Measurements from ENCODE around the gene CIC. TPM values are rescaled to one million over a fixed set of nuclear protein-coding genes. Genes with fewer than 3 reads are reported as not detected.

The CIC gene
- polyA plus RNA-seq, 1 donor (not counting 4 experiments of a cell fraction or from before 2014, with no cell fraction given) = 3.1 TPM

DNA sequence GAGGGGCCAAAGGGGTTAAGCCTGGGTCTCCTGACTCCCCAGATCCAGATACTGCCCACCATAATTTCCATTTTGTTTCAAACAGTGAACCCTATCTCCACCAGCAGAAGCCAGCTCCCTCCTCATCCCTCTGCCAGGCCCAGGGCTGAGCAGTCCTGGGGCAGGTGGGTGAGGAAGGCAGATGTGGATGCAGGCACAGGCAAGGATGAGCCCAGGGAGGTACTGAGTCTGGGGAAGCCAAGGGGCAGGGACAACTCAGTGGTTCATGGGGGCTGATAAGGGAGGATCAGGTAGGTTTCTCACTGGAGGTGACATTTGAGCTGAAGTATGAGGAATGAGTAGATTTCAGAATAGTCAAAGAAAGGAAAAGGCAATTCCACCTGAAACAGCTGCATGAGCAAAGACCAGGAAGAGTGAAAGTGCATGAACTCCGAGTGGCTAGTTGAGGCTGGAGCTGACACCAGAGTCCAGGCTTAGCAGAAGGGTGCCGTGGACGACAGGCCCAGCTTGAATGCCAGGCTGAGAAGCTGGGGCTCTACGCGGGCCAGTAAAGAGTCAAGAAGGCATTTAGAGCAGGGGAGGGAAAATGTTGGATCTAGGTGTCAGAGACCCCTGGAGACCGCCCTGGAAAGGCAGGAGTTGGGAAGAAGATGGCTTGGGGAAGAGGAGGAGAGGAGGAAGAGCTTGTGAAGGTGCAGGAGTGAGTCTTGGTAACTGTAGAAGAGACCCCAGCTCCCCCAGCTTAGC is 10.3 kb downstream of the CIC start:
- Histone ChIP-seq H4K20me1 (ENCODE audit: control insufficient read depth, extremely low read depth, insufficient read depth, low read length) (no peaks in the 10 kb centered on the region), H3K4me3 (ENCODE audit: control insufficient read depth in 2 of 3, extremely low read depth in 1 of 3, insufficient read depth in 2 of 3, low read depth in 1 of 3, low read length in 3 of 3) (peak overlapping the region; percentile 56 to 83 (median 75)), H3K27ac (ENCODE audit: control insufficient read depth, insufficient read depth, low read length) (peak overlapping the region; percentile 72), H3K27me3 (ENCODE audit: control insufficient read depth, extremely low read depth, insufficient read depth, low read length) (no peaks in the 10 kb centered on the region), H3K9me3 (ENCODE audit: control insufficient read depth, low read depth, low read length) (no peaks in the 10 kb centered on the region), H2AFZ (ENCODE audit: control insufficient read depth, low read length) (no peak overlapping the region), H3K79me2 (ENCODE audit: control insufficient read depth, insufficient read depth, low read length) (peaks cover 35% of the 10 kb centered on the region), H3K4me1 (ENCODE audit: control insufficient read depth, extremely low read depth, insufficient read depth, low read length) (peaks cover 72% of the 10 kb centered on the region), H3K36me3 (ENCODE audit: control insufficient read depth in 2 of 2, extremely low read depth in 1 of 2, insufficient read depth in 2 of 2, low read length in 2 of 2) (peaks cover 9 to 30% of the 10 kb centered on the region in 2 experiments), H3K9ac (ENCODE audit: control insufficient read depth, extremely low read depth, insufficient read depth, low read length) (peak overlapping the region; percentile 68), H3K4me2 (ENCODE audit: control insufficient read depth, extremely low read depth, insufficient read depth, low read depth, low read length) (peak overlapping the region; percentile 93), H3K9me1 (ENCODE audit: control insufficient read depth, extremely low read depth, insufficient read depth, low read length) (peaks cover 5% of the 10 kb centered on the region)
- FAIRE-seq (peak; percentile 32), DNase-seq (ENCODE audit: low read depth, low spot score) (no peak)
- no peak for TF ChIP-seq EZH2 (IDR thresholded peaks at IDR 0.05; ENCODE audit: low read length)
- TF ChIP-seq, protein P1, sequence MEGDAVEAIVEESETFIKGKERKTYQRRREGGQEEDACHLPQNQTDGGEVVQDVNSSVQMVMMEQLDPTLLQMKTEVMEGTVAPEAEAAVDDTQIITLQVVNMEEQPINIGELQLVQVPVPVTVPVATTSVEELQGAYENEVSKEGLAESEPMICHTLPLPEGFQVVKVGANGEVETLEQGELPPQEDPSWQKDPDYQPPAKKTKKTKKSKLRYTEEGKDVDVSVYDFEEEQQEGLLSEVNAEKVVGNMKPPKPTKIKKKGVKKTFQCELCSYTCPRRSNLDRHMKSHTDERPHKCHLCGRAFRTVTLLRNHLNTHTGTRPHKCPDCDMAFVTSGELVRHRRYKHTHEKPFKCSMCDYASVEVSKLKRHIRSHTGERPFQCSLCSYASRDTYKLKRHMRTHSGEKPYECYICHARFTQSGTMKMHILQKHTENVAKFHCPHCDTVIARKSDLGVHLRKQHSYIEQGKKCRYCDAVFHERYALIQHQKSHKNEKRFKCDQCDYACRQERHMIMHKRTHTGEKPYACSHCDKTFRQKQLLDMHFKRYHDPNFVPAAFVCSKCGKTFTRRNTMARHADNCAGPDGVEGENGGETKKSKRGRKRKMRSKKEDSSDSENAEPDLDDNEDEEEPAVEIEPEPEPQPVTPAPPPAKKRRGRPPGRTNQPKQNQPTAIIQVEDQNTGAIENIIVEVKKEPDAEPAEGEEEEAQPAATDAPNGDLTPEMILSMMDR (optimal IDR thresholded peaks at IDR 0.05 in 1 of 3, IDR thresholded peaks at IDR 0.05 in 1 of 3, conservative IDR thresholded peaks at IDR 0.05 in 1 of 3; ENCODE audit: extremely low read depth in 1 of 3, insufficient read depth in 2 of 3, low read length in 3 of 3) = no peak
- dilution Hi-C loops (cut with MboI; ENCODE audit: extremely low pct_ligation_motif_present, low sequenced_read_pairs) = no loop called here

GRCh38 chr19:42279902-42280814 is 11.1 kb downstream of the CIC start:
- dilution Hi-C loops (cut with MboI; ENCODE audit: extremely low pct_ligation_motif_present, low sequenced_read_pairs) = no loop called here
- no peaks in the 10 kb centered on the region for H3K9me3 ChIP-seq (ENCODE audit: control insufficient read depth, low read depth, low read length)
- peak overlapping the region; percentile 72 for H3K27ac ChIP-seq (ENCODE audit: control insufficient read depth, insufficient read depth, low read length)
- peak overlapping the region; percentile 93 for H3K4me2 ChIP-seq (ENCODE audit: control insufficient read depth, extremely low read depth, insufficient read depth, low read depth, low read length)
- no peaks in the 10 kb centered on the region for H3K27me3 ChIP-seq (ENCODE audit: control insufficient read depth, extremely low read depth, insufficient read depth, low read length)
- no peaks in the 10 kb centered on the region for H4K20me1 ChIP-seq (ENCODE audit: control insufficient read depth, extremely low read depth, insufficient read depth, low read length)
- peaks cover 34% of the 10 kb centered on the region for H3K79me2 ChIP-seq (ENCODE audit: control insufficient read depth, insufficient read depth, low read length)
- peaks cover 4 to 22% of the 10 kb centered on the region in 2 experiments for H3K36me3 ChIP-seq (ENCODE audit: control insufficient read depth in 2 of 2, extremely low read depth in 1 of 2, insufficient read depth in 2 of 2, low read length in 2 of 2)
- H3K9me1 ChIP-seq (ENCODE audit: control insufficient read depth, extremely low read depth, insufficient read depth, low read length) = peaks cover 5% of the 10 kb centered on the region
- DNase-seq (ENCODE audit: low read depth, low spot score) = peak; percentile 76
- no peak overlapping the region for H2AFZ ChIP-seq (ENCODE audit: control insufficient read depth, low read length)
- peaks cover 74% of the 10 kb centered on the region for H3K4me1 ChIP-seq (ENCODE audit: control insufficient read depth, extremely low read depth, insufficient read depth, low read length)
- TF ChIP-seq EZH2 (IDR thresholded peaks at IDR 0.05; ENCODE audit: low read length) = no peak
- TF ChIP-seq, protein P1 (optimal IDR thresholded peaks at IDR 0.05 in 1 of 3, IDR thresholded peaks at IDR 0.05 in 1 of 3, conservative IDR thresholded peaks at IDR 0.05 in 1 of 3; ENCODE audit: extremely low read depth in 1 of 3, insufficient read depth in 2 of 3, low read length in 3 of 3) = peak; percentile 79 to 94 (median 89)
- peak overlapping the region; percentile 68 for H3K9ac ChIP-seq (ENCODE audit: control insufficient read depth, extremely low read depth, insufficient read depth, low read length)
- H3K4me3 ChIP-seq (ENCODE audit: control insufficient read depth in 2 of 3, extremely low read depth in 1 of 3, insufficient read depth in 2 of 3, low read depth in 1 of 3, low read length in 3 of 3) = peak overlapping the region; percentile 56 to 83 (median 75)
- peak; percentile 70 for FAIRE-seq
